GM12864 (cell line): Measurements from ENCODE around the gene GRIP1.
"Not testable (repeated sequence)": the region's sequence is repeated elsewhere in the genome, so short reads cannot be mapped to it uniquely, and the experiment has no call there.

Experiments
- DNase-seq: peaks from one replicate; pipeline ENCODE4 v3.0.0-alpha.2; 2011; ENCODE audit warnings: low read depth
- H3K4me3 ChIP-seq: 2 replicates; pipeline ENCODE4 v1.5.1; 2011; ENCODE audit warnings: mild to moderate bottlenecking, low read depth, low read length, control low read depth
- CTCF ChIP-seq: IDR thresholded peaks from 2 replicates; pipeline ENCODE4 v1.5.1; 2011; ENCODE audit warnings: low read depth, mild to moderate bottlenecking, moderate library complexity, low read length, control low read depth, inconsistent platforms; ENCODE audit errors: missing control alignments

The GRIP1 gene

GRCh38 chr12:66500091-66500490 lies 178.8 kb downstream of the GRIP1 start:
- H3K4me3 ChIP-seq = no peak overlapping the region
- TF ChIP-seq CTCF = no peak
- no peak for DNase-seq

- no peak for TF ChIP-seq CTCF
- H3K4me3 ChIP-seq = no peak overlapping the region
- no peak for DNase-seq
These were observed 179.9 kb downstream of the GRIP1 start for GRCh38 chr12:66499000-66499399.

GRCh38 chr12:66498059-66498458 lies 180.8 kb downstream of the GRIP1 start:
- not testable (repeated sequence) for DNase-seq, H3K4me3 ChIP-seq

GRCh38 chr12:66497008-66497897 lies 181.6 kb downstream of the GRIP1 start:
- no peak overlapping the region for H3K4me3 ChIP-seq
- no peak for DNase-seq
- no peak for TF ChIP-seq CTCF

GRCh38 chr12:66496595-66496994 lies 182.3 kb downstream of the GRIP1 start:
- no peak for DNase-seq
- no peak for TF ChIP-seq CTCF
- no peak overlapping the region for H3K4me3 ChIP-seq

- TF ChIP-seq CTCF = no peak
- no peak for DNase-seq
- no peak overlapping the region for H3K4me3 ChIP-seq
These were observed 183.2 kb downstream of the GRIP1 start for GRCh38 chr12:66495709-66496108.

- TF ChIP-seq CTCF = no peak
- H3K4me3 ChIP-seq = no peak overlapping the region
- DNase-seq = no peak
These were observed 185.1 kb downstream of the GRIP1 start for GRCh38 chr12:66493819-66494218.
